GM12864 (cell line): Measurements from ENCODE around the gene PMS1.
"Not testable (repeated sequence)": the region's sequence is repeated elsewhere in the genome, so short reads cannot be mapped to it uniquely, and the experiment has no call there.

Experiments used
- DNase-seq: peaks from one replicate; pipeline ENCODE4 v3.0.0-alpha.2; 2011; ENCODE audit warnings: low read depth
- H3K4me3 ChIP-seq: 2 replicates; pipeline ENCODE4 v1.5.1; 2011; ENCODE audit warnings: mild to moderate bottlenecking, low read depth, low read length, control low read depth
- TF ChIP-seq, protein P1 (sequence below): IDR thresholded peaks from 2 replicates; pipeline ENCODE4 v1.5.1; 2011; ENCODE audit warnings: low read depth, mild to moderate bottlenecking, moderate library complexity, low read length, control low read depth, inconsistent platforms; ENCODE audit errors: missing control alignments

The PMS1 gene

DNA sequence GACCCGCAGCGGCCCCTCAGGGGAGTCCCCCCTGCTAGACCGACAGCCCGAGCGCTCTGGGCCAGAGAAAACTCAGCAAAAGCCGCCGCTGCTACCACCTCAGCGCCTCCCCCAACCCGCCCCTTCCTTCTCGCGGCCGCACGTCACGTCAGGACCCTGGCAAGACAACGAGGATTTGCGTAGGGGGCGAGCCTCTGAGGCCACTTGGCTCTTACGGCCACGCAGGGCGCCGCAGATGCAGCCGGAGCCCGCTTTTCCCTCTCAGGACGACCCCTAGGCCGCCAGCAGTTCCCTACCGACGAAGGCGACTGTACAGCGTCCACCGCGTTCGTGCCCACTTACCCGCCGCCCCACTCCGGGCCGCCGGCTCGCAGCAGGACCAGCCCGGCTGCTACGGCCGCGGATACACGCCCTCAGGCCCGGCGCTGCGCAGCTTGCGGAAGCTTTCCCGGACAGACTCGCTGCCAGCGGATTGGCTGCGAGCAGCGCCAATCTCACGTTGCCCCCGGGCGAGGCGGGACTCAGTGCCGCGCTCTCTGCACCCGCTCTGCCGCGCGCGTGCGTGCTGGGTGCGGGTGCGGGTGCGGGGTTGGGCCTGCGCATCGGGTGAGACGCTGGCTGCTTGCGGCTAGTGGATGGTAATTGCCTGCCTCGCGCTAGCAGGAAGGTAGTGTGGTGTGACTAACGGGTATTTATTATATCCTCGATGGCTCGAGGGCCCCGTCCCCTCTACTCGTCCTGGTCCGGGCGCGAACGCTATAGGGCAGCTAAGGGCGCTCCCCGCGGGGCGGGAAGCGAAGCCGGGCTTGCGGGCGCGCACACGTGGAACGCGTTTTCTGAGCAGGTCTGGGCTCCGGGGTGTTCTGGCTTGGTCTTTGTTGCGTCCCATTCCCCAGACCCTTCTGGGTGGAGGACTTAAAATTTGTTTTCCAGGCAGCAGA is at the start of gene PMS1, which contains the start of gene ORMDL1:
PMS1 (plus strand) TSS at position 524 of the 941 bp plus-strand sequence. CDS start 7,360 bp downstream, outside the sequence.
ORMDL1 (minus strand) TSS at position 413 of the 941 bp plus-strand sequence. CDS start 1,744 bp downstream, outside the sequence.
- TF ChIP-seq, protein P1, sequence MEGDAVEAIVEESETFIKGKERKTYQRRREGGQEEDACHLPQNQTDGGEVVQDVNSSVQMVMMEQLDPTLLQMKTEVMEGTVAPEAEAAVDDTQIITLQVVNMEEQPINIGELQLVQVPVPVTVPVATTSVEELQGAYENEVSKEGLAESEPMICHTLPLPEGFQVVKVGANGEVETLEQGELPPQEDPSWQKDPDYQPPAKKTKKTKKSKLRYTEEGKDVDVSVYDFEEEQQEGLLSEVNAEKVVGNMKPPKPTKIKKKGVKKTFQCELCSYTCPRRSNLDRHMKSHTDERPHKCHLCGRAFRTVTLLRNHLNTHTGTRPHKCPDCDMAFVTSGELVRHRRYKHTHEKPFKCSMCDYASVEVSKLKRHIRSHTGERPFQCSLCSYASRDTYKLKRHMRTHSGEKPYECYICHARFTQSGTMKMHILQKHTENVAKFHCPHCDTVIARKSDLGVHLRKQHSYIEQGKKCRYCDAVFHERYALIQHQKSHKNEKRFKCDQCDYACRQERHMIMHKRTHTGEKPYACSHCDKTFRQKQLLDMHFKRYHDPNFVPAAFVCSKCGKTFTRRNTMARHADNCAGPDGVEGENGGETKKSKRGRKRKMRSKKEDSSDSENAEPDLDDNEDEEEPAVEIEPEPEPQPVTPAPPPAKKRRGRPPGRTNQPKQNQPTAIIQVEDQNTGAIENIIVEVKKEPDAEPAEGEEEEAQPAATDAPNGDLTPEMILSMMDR: no peak
- H3K4me3 ChIP-seq: peak within 1 kb of the TSS; percentile 69
- peak; percentile 92 for DNase-seq

DNA sequence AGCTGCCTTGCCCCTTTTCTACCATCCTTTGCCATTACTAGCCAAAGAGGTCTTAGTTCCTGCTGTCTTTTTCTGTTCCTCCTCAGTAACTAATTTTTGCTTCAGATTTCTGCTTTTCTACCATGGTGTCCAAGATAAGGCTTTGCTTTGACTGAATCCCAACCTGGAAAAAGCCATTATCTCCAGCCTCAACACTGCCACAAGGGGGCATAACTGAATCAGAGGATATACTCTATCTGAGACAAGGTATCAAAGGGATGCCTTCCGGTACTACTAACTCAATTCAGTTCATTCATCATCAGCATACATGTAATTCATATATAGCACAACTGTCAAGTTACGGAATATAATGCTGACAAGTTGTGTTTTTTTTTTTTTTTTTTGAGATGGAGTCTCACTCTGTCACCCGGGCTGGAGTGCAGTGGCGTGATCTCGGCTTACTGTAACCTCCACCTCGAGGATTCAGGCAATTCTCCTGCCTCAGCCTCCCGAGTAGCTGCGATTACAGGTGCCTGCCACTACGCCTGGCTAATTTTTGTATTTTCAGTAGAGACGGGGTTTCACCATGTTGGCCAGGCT is 33.1 kb upstream of the PMS1 start:
- H3K4me3 ChIP-seq: no peak overlapping the region
- DNase-seq: no peak
- TF ChIP-seq, protein P1: peak; percentile 61

DNA sequence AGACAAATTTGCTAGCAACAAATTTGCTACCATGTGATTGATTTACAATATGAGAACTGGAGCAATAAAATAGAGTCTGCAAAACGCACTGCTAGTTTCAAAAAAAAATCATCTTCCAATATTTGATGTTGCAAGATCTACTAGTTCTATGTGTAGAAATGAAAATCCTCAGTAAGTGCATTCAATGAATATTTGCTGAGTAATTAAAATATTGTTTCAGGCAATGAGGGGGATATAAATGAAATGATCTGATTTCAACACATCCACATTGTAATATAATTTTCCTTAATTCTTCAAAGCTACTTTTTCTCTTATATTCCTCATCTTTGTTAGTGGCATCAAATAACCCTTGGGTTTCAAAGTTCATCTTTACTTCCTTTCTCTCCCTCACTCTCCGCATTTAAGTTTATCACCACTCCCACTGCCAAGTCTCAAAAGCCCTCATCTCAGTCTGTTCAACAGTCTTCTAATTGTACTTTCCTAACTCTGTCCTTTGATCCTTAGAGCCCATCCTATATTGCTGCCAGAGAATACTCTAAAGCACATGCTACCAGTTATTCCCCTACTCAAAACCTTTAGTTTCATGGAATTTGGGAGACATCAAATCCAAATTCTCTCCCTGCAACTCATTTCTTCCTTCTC is 27.8 kb upstream of the PMS1 start:
- TF ChIP-seq, protein P1: no peak
- DNase-seq: no peak
- H3K4me3 ChIP-seq: no peak overlapping the region

DNA sequence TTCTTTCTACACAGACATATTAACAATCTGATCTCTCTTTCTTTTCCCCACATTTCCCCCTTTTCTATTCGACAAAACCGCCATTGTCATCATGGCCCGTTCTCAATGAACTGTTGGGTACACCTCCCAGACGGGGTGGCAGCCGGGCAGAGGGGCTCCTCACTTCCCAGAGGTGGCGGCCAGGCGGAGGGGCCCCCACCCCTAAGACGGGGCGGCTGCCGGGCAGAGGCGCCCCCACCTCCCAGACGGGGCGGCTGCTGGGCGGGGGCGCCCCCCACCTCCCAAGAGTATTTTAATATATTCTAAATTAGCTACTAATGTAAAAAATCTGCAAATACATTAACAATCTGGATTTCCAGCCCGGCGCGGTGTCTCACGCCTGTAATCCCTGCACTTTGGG is 24.1 kb upstream of the PMS1 start:
- not testable (repeated sequence) for H3K4me3 ChIP-seq, DNase-seq

DNA sequence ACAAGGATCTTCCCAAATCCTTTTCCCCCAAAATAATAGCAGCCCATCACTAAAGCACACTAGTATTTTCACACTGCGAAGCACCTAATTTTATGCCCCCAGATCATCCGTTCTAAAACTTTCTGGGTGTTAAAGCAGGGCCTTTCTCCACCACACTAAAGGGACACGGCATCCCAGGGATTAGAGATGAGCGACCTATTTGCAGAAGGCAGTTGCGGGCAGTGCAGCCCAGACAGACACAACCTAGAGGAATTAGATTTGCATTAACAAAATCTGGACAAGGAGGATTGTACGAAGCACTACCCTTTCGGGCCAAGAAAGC is 22.1 kb upstream of the PMS1 start:
- DNase-seq: no peak
- peak overlapping the region; percentile 66 for H3K4me3 ChIP-seq
- TF ChIP-seq, protein P1: no peak

DNA sequence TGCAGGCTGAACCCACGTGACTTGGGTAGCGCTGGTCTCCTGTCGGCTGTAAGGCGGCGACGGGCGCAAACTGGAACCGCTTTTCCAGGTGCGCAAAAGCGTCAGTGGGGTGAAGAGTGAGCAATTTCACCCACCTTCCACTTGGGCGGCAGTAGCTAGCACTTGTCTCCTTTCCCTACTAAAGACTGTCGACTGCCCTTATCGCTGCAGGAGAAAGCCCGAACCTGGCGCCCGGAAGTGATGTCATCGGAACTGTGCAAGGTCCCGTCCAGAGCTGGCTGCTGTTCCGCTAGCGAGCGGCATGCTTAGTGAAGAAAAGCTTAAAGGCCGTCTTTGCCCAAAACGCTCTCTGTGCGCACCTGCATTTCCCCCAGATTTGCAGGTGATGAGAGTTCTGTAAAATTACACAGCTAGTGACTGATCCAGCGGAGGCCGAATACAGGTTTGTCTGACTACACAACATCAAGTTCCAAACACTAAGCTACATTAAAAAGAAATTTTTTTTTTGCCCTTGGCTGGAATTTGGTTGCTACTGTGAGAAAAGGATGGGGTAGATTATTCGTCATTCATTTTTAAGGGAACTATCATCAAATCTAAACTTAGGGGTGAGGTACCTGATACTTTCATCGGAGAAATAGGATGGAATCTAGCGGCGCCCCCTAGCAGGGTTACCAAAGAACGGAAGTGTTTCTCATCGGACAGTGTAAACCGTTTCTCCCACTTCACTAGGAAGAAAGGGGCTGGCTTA is 21.5 kb upstream of the PMS1 start, which contains the start of gene OSGEPL1:
OSGEPL1 (minus strand) TSS at position 242 of the 748 bp plus-strand sequence. CDS start 1,152 bp downstream, outside the sequence.
- TF ChIP-seq, protein P1: peak; percentile 58
- H3K4me3 ChIP-seq: peak within 1 kb of the TSS; percentile 66
- DNase-seq: peak; percentile 95
